Glutamatergic neuron (in vitro differentiated cells): Measurements from ENCODE around the gene ATP9B. TPM values are rescaled to one million over a fixed set of nuclear protein-coding genes. Genes with fewer than 3 reads are reported as not detected.

Experiments used
- DNase-seq: peaks from one replicate; pipeline ENCODE4 v3.0.0; 2022
- H3K27ac Mint-ChIP-seq: one replicate; pipeline ENCODE4 v1.8.0; 2020; ENCODE audit warnings: mild to moderate bottlenecking, mixed read lengths, inconsistent platforms; ENCODE audit not compliant: unreplicated experiment
- H3K27me3 Mint-ChIP-seq: one replicate; pipeline ENCODE4 v1.8.0; 2020; ENCODE audit warnings: mild to moderate bottlenecking, moderate library complexity, mixed read lengths, inconsistent platforms; ENCODE audit not compliant: unreplicated experiment
- H3K36me3 Mint-ChIP-seq: one replicate; pipeline ENCODE4 v1.8.0; 2020; ENCODE audit warnings: mild to moderate bottlenecking, mixed read lengths, inconsistent platforms; ENCODE audit not compliant: unreplicated experiment
- H3K4me1 Mint-ChIP-seq: one replicate; pipeline ENCODE4 v1.8.0; 2020; ENCODE audit warnings: mild to moderate bottlenecking, low read depth, mixed read lengths, inconsistent platforms; ENCODE audit not compliant: unreplicated experiment
- H3K4me3 Mint-ChIP-seq: one replicate; pipeline ENCODE4 v1.8.0; 2020; ENCODE audit warnings: mild to moderate bottlenecking, mixed read lengths, inconsistent platforms; ENCODE audit not compliant: unreplicated experiment
- H3K9me3 Mint-ChIP-seq: one replicate; pipeline ENCODE4 v1.8.0; 2020; ENCODE audit warnings: mild to moderate bottlenecking, moderate library complexity, mixed read lengths, inconsistent platforms; ENCODE audit not compliant: unreplicated experiment
- CTCF ChIP-seq: fragments of 200-600 bp; sonication (generic); IDR thresholded peaks from one replicate; pipeline ENCODE4 v1.5.0; 2021; ENCODE audit not compliant: partially characterized antibody, unreplicated experiment
- total RNA-seq: library from RNA; stranded (reverse); fragmentation: NEBNext Ultra II Directional; extraction: Animal tissue kit (Norgen Biotek cat#: 25700); gene quantifications from one replicate; pipeline ENCODE4 v1.2.1, GENCODE V29; 2021; ENCODE audit not compliant: unreplicated experiment

Gene ATP9B
- total RNA-seq, 1 donor from 2014 or later: 62.6 TPM

DNA sequence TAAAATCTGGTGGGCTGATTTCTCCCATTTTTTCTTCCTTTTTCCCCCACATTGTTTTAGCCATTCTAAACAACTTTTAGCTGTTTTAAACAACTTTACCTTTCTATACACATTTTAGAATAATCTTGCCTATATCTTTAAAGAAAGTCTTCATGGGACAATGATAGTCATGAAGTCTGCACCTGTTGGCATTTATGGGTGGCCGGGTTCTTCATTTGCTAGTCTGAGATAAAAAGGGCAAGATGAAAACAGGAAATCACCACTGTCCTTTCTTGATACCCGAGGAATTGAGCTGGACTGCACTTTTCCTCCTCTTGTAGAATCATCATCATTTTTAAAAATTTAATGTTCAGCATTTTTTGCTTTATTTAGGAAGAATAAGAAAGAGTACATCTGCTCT lies 104.5 kb downstream of the ATP9B start:
- no peak for TF ChIP-seq CTCF
- DNase-seq: no peak
- Mint-ChIP-seq H3K27me3 (no peaks in the 10 kb centered on the region), H3K9me3 (no peaks in the 10 kb centered on the region), H3K4me1 (no peaks in the 10 kb centered on the region), H3K36me3 (no peaks in the 10 kb centered on the region), H3K4me3 (no peak overlapping the region), H3K27ac (no peak overlapping the region)

- H3K27ac Mint-ChIP-seq: no peak overlapping the region
- no peaks in the 10 kb centered on the region for H3K9me3 Mint-ChIP-seq
Measured at GRCh38 chr18:79178113-79178531, 108.9 kb downstream of the ATP9B start.

DNA sequence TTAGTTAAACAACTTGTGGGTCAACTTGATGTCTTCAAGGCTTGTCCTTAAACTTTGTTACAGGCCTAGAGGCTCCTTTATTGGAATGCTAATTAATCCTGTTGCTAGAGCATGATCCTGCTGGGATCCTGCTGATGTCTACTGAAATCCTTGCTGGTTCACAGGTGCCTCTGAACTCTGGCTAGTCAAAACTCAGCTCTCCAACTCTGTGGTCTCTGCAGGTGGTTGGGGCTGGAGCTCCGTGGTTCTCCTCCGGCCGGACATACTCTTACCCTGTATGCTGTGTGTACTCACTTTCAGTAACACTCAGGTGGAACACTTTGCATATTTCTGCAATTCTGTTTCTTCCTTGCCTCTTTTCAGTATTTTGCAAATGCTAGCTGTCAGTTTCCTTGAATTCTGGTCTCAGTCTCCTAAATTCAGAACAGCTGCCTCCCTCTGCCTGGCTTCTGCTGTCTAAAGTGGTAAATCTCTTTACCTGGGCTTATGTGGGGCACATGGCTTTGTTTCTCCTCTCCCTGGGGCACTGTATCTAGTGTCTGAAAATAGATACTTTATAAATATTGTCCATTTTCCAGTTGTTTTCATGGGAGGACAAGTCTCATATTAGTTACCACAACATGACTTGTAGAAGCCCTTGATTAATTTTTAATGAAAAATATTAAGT lies 113.0 kb downstream of the ATP9B start:
- Mint-ChIP-seq H3K27ac (peak overlapping the region; percentile 11), H3K9me3 (no peaks in the 10 kb centered on the region), H3K4me1 (peaks cover 4% of the 10 kb centered on the region), H3K36me3 (no peaks in the 10 kb centered on the region), H3K4me3 (no peak overlapping the region), H3K27me3 (peaks cover 2% of the 10 kb centered on the region)
- no peak for TF ChIP-seq CTCF
- no peak for DNase-seq

More at GRCh38 chr18:79178113-79178531, 108.9 kb downstream of the ATP9B start:
- Mint-ChIP-seq H3K4me1 (peaks cover 4% of the 10 kb centered on the region), H3K36me3 (no peaks in the 10 kb centered on the region), H3K27me3 (no peaks in the 10 kb centered on the region), H3K4me3 (no peak overlapping the region)
- TF ChIP-seq CTCF: no peak
- no peak for DNase-seq

GRCh38 chr18:79185648-79186047 lies 116.5 kb downstream of the ATP9B start:
- no peak for TF ChIP-seq CTCF
- Mint-ChIP-seq H3K27me3 (peaks cover 2% of the 10 kb centered on the region), H3K36me3 (no peaks in the 10 kb centered on the region), H3K4me3 (no peak overlapping the region), H3K4me1 (peaks cover 4% of the 10 kb centered on the region), H3K9me3 (no peaks in the 10 kb centered on the region), H3K27ac (no peak overlapping the region)
- no peak for DNase-seq

- H3K4me3 Mint-ChIP-seq: no peak overlapping the region
- H3K4me1 Mint-ChIP-seq: peaks cover 4% of the 10 kb centered on the region
- H3K27me3 Mint-ChIP-seq: peaks cover 2% of the 10 kb centered on the region
- H3K9me3 Mint-ChIP-seq: peaks cover 1% of the 10 kb centered on the region
- peaks cover 5% of the 10 kb centered on the region for H3K36me3 Mint-ChIP-seq
- TF ChIP-seq CTCF: no peak
- DNase-seq: no peak
- H3K27ac Mint-ChIP-seq: no peak overlapping the region
Measured at GRCh38 chr18:79186649-79187048, 117.5 kb downstream of the ATP9B start.
